K562 (cell line): ENCODE data around the gene PRM3. TPM values are rescaled to one million over a fixed set of nuclear protein-coding genes. Genes with fewer than 3 reads are reported as not detected.

Experiments
- HDAC2 ChIP-seq: fragments of 450-650 bp; IDR thresholded peaks from 2 replicates; pipeline ENCODE4 v1.6.1; 2016; ENCODE audit warnings: mild to moderate bottlenecking
- ILK ChIP-seq: fragments of 450-650 bp; IDR thresholded peaks from 2 replicates; pipeline ENCODE4 v1.6.1; 2016; ENCODE audit warnings: missing genetic modification characterization, low read depth, mild to moderate bottlenecking, missing compliant biosample characterization, moderate library complexity, borderline replicate concordance
- SIX5 ChIP-seq, 2 experiments: IDR thresholded peaks; 2 replicates each; pipeline ENCODE4 v1.6.1; 2011; ENCODE audit warnings: low read length in 2 of 2, borderline replicate concordance in 1 of 2, low read depth in 1 of 2, mild to moderate bottlenecking in 1 of 2, moderate library complexity in 1 of 2; ENCODE audit not compliant: insufficient read depth in 1 of 2
- ZNF277 ChIP-seq: fragments of 250-450 bp; sonication (Bioruptor Pico); IDR thresholded peaks from 2 replicates; pipeline ENCODE4 v1.8.0; 2022; ENCODE audit warnings: inconsistent platforms, mild to moderate bottlenecking, moderate library complexity, borderline replicate concordance
- ZNF639 ChIP-seq, 2 experiments: fragments of 200-800 bp in 1 of 2; sonication (Bioruptor generic) in 1 of 2; sonication (generic) in 1 of 2; formaldehyde crosslinking in 1 of 2; IDR thresholded peaks in 1 of 2; conservative IDR thresholded peaks in 1 of 2; 2 replicates each; pipeline versions ENCODE4 v1.5.0 to v1.6.1; 2016 to 2020; ENCODE audit warnings: missing compliant biosample characterization in 1 of 2, missing genetic modification characterization in 1 of 2, missing genetic modification reagents in 1 of 2
- ZNF785 ChIP-seq: fragments of 250-450 bp; sonication (Bioruptor Pico); IDR thresholded peaks from 2 replicates; pipeline ENCODE4 v1.4.0; 2020; ENCODE audit warnings: mild to moderate bottlenecking
- polyA plus RNA-seq, 8 experiments: library from polyadenylated mRNA; depleted of rRNA in 4 of 8; stranded (reverse) in 5 of 8; unstranded in 3 of 8; fragments of >200 nt; fragmentation: Nextera tagmentation in 2 of 8; fragmentation: Illumina TruSeq in 1 of 8; extraction: Ambion mirVana in 2 of 8; extraction: Trizol in 1 of 8; gene quantifications; 2 replicates each; pipeline versions ENCODE4 v1.2.1 to v1.2.3, GENCODE V29; 2011 to 2014; ENCODE audit warnings: inconsistent platforms in 1 of 8, missing spikeins in 1 of 8
- total RNA-seq, 7 experiments: library from RNA; depleted of rRNA in 6 of 7; stranded (reverse); fragments of >200 nt in 6 of 7; fragmentation: Illumina TruSeq in 2 of 7; extraction: Trizol in 2 of 7; gene quantifications; 2 replicates each; pipeline versions ENCODE4 v1.2.1 to v1.2.3, GENCODE V29; 2011 to 2021; ENCODE audit warnings: low replicate concordance in 1 of 7

Gene PRM3
- total and polyA plus RNA-seq, 9 of the 15 experiments (the other 6 are each of a cell fraction or from before 2014, with no cell fraction given), result not detected

GRCh38 chr16:11229432-11229831, 44.0 kb downstream of the PRM3 start (continued):
- TF ChIP-seq ZNF639 (CRISPR knock-in tag; conservative IDR thresholded peaks at IDR 0.05 in 1 of 2, IDR thresholded peaks at IDR 0.05 in 1 of 2) (no peak), ILK (tag) (no peak), SIX5 (IDR thresholded peaks at IDR 0.05; ENCODE audit: borderline replicate concordance in 1 of 2, insufficient read depth in 1 of 2, low read depth in 1 of 2, low read length in 2 of 2) (no peak), ZNF785 (CRISPR knock-in tag) (no peak), ZNF277 (CRISPR knock-in tag) (no peak), HDAC2 (no peak)
